Keratinocyte (primary cell): Measurements from ENCODE around the gene CEP290. TPM values are rescaled to one million over a fixed set of nuclear protein-coding genes. Genes with fewer than 3 reads are reported as not detected.

Experiments
- DNase-seq: peaks from one replicate; pipeline ENCODE4 v3.0.0-alpha.2; 2011; ENCODE audit warnings: low read depth, missing footprints, low spot score
- FAIRE-seq: peaks from 2 replicates; lab custom pipeline; 2011; peaks lifted over from hg19 to GRCh38; lab: Jason Lieb, UNC
- H2AFZ ChIP-seq: 2 replicates; pipeline ENCODE4 v1.6.0; 2012; ENCODE audit warnings: low read length, control low read depth, inconsistent platforms; ENCODE audit not compliant: control insufficient read depth
- H3K27ac ChIP-seq: 2 replicates; pipeline ENCODE4 v1.5.1; 2011; ENCODE audit warnings: low read length; ENCODE audit not compliant: control insufficient read depth, insufficient read depth
- H3K27me3 ChIP-seq: 3 replicates; pipeline ENCODE4 v1.6.0; 2011; ENCODE audit warnings: low read length; ENCODE audit not compliant: control insufficient read depth, insufficient read depth; ENCODE audit errors: extremely low read depth
- H3K36me3 ChIP-seq, 2 experiments: 2 replicates in 1 of 2; 3 replicates in 1 of 2; pipeline ENCODE4 v1.5.1; 2011; ENCODE audit warnings: low read length in 2 of 2, mild to moderate bottlenecking in 1 of 2; ENCODE audit not compliant: control insufficient read depth in 2 of 2, insufficient read depth in 2 of 2; ENCODE audit errors: extremely low read depth in 1 of 2
- H3K4me1 ChIP-seq: 3 replicates; pipeline ENCODE4 v1.5.1; 2011; ENCODE audit warnings: low read length; ENCODE audit not compliant: control insufficient read depth, insufficient read depth; ENCODE audit errors: extremely low read depth
- H3K4me2 ChIP-seq: 3 replicates; pipeline ENCODE4 v1.6.0; 2011; ENCODE audit warnings: low read depth, low read length; ENCODE audit not compliant: control insufficient read depth, insufficient read depth; ENCODE audit errors: extremely low read depth
- H3K4me3 ChIP-seq, 3 experiments: fragments of 200-600 bp in 1 of 3; sonication (generic) in 1 of 3; 2 replicates in 2 of 3; 3 replicates in 1 of 3; pipeline ENCODE4 v1.5.1; 2011 to 2016; ENCODE audit warnings: low read length in 3 of 3, mild to moderate bottlenecking in 3 of 3, control low read depth in 2 of 3, inconsistent platforms in 1 of 3, low read depth in 1 of 3, mixed read lengths in 1 of 3, mixed run types in 1 of 3, moderate library complexity in 1 of 3; ENCODE audit not compliant: control insufficient read depth in 2 of 3, insufficient read depth in 2 of 3; ENCODE audit errors: extremely low read depth in 1 of 3
- H3K79me2 ChIP-seq: 2 replicates; pipeline ENCODE4 v1.6.0; 2012; ENCODE audit warnings: low read length; ENCODE audit not compliant: control insufficient read depth, insufficient read depth
- H3K9ac ChIP-seq: 3 replicates; pipeline ENCODE4 v1.6.0; 2011; ENCODE audit warnings: low read length; ENCODE audit not compliant: control insufficient read depth, insufficient read depth; ENCODE audit errors: extremely low read depth
- H3K9me1 ChIP-seq: 3 replicates; pipeline ENCODE4 v1.6.0; 2011; ENCODE audit warnings: low read length; ENCODE audit not compliant: control insufficient read depth, insufficient read depth; ENCODE audit errors: extremely low read depth
- H3K9me3 ChIP-seq: 2 replicates; pipeline ENCODE4 v1.5.1; 2012; ENCODE audit warnings: low read depth, low read length; ENCODE audit not compliant: control insufficient read depth
- H4K20me1 ChIP-seq: 3 replicates; pipeline ENCODE4 v1.6.0; 2011; ENCODE audit warnings: low read length; ENCODE audit not compliant: control insufficient read depth, insufficient read depth; ENCODE audit errors: extremely low read depth
- CTCF ChIP-seq, 3 experiments: IDR thresholded peaks in 1 of 3; conservative IDR thresholded peaks in 1 of 3; optimal IDR thresholded peaks in 1 of 3; 2 replicates in 2 of 3; 3 replicates in 1 of 3; pipeline versions ENCODE3 to v1.5.1; 2011; ENCODE audit warnings: low read length in 3 of 3, mild to moderate bottlenecking in 3 of 3, moderate library complexity in 2 of 3, control low read depth in 1 of 3, inconsistent platforms in 1 of 3; ENCODE audit not compliant: insufficient read depth in 2 of 3; ENCODE audit errors: extremely low read depth in 1 of 3
- EZH2 ChIP-seq: IDR thresholded peaks from one replicate; pipeline ENCODE4 v1.6.1; 2012; ENCODE audit warnings: inconsistent platforms, mild to moderate bottlenecking, low read length, moderate library complexity
- dilution Hi-C: fragments of 300-500 bp; cut with MboI; formaldehyde crosslinking; loops from one replicate; pipeline ENCODE4 v1.7.0; 2020; ENCODE audit warnings: low sequenced_read_pairs; ENCODE audit not compliant: extremely low pct_ligation_motif_present
- polyA plus RNA-seq, 5 experiments: library from polyadenylated mRNA; depleted of rRNA in 3 of 5; stranded (reverse) in 3 of 5; stranded (forward) in 1 of 5; unstranded in 1 of 5; fragments of >200 nt; gene quantifications; 1 replicate in 1 of 5; 2 replicates in 3 of 5; 3 replicates in 1 of 5; pipeline versions ENCODE4 v1.2.1 to v1.2.3, GENCODE V29; 2011 to 2012; ENCODE audit warnings: missing spikeins in 2 of 5, low read depth in 1 of 5, low replicate concordance in 1 of 5

Gene CEP290
- polyA plus RNA-seq, 1 donor (not counting 4 experiments of a cell fraction or from before 2014, with no cell fraction given), result 5.6 TPM

GRCh38 chr12:88185988-88186387, 44.1 kb upstream of the CEP290 start:
- Histone ChIP-seq H3K27ac (no peak overlapping the region), H3K9me1 (no peaks in the 10 kb centered on the region), H3K9me3 (peaks cover 2% of the 10 kb centered on the region), H3K27me3 (no peaks in the 10 kb centered on the region), H3K4me2 (no peak overlapping the region), H3K36me3 (no peaks in the 10 kb centered on the region), H3K9ac (no peak overlapping the region), H3K79me2 (no peaks in the 10 kb centered on the region), H3K4me3 (no peak overlapping the region), H3K4me1 (peaks cover 13% of the 10 kb centered on the region), H4K20me1 (no peaks in the 10 kb centered on the region), H2AFZ (no peak overlapping the region)
- FAIRE-seq (peak; percentile 79), DNase-seq (peak; percentile 19)
- dilution Hi-C loops, result no loop called here
- no peak for TF ChIP-seq CTCF (optimal IDR thresholded peaks at IDR 0.05 in 1 of 3, IDR thresholded peaks at IDR 0.05 in 1 of 3, conservative IDR thresholded peaks at IDR 0.05 in 1 of 3; ENCODE audit: extremely low read depth in 1 of 3, insufficient read depth in 2 of 3, low read length in 3 of 3)
- TF ChIP-seq EZH2, result no peak

- Histone ChIP-seq H3K4me2 (no peak overlapping the region), H3K4me3 (no peak overlapping the region), H3K27ac (no peak overlapping the region), H3K9me3 (peaks cover 2% of the 10 kb centered on the region), H3K9me1 (no peaks in the 10 kb centered on the region), H3K9ac (no peak overlapping the region), H3K36me3 (no peaks in the 10 kb centered on the region), H3K4me1 (peaks cover 13% of the 10 kb centered on the region), H4K20me1 (no peaks in the 10 kb centered on the region), H2AFZ (no peak overlapping the region), H3K79me2 (no peaks in the 10 kb centered on the region), H3K27me3 (no peaks in the 10 kb centered on the region)
- FAIRE-seq (no peak), DNase-seq (no peak)
- dilution Hi-C loops, result no loop called here
- TF ChIP-seq EZH2, result no peak
- no peak for TF ChIP-seq CTCF (optimal IDR thresholded peaks at IDR 0.05 in 1 of 3, IDR thresholded peaks at IDR 0.05 in 1 of 3, conservative IDR thresholded peaks at IDR 0.05 in 1 of 3; ENCODE audit: extremely low read depth in 1 of 3, insufficient read depth in 2 of 3, low read length in 3 of 3)
These were observed 43.4 kb upstream of the CEP290 start for GRCh38 chr12:88185279-88185678.
